Mammary epithelial cell (primary cell): ENCODE results near the gene CCNA2.

ENCODE experiments used
- CTCF ChIP-seq, 2 donors: IDR thresholded peaks in 1 of 2; conservative IDR thresholded peaks in 1 of 2; 2 replicates each; pipeline ENCODE4 v1.5.1; 2011 to 2012; ENCODE audit warnings: inconsistent platforms in 2 of 2, low read length in 2 of 2, mild to moderate bottlenecking in 2 of 2, control low read depth in 1 of 2, low read depth in 1 of 2; ENCODE audit not compliant: insufficient read depth in 1 of 2; ENCODE audit errors: extremely low read depth in 1 of 2
- EZH2 ChIP-seq: IDR thresholded peaks from 2 replicates; pipeline ENCODE4 v1.6.1; 2012; ENCODE audit warnings: low read length, inconsistent platforms, borderline replicate concordance

- TF ChIP-seq CTCF (conservative IDR thresholded peaks at IDR 0.05 in 1 of 2, IDR thresholded peaks at IDR 0.05 in 1 of 2; ENCODE audit: extremely low read depth in 1 of 2, insufficient read depth in 1 of 2, low read depth in 1 of 2, low read length in 2 of 2) (no peak), EZH2 (no peak)
Measured at GRCh38 chr4:121800638-121800960, 23.1 kb downstream of the CCNA2 start.
